Fibroblast of lung (primary cell): ENCODE measurements around the gene SUGCT. TPM values are rescaled to one million over a fixed set of nuclear protein-coding genes. Genes with fewer than 3 reads are reported as not detected.

Source experiments
- DNase-seq, 2 donors: peaks; one replicate each; pipeline versions ENCODE4 v3.0.0 to v3.0.0-alpha.2; 2010; ENCODE audit warnings: low read depth in 2 of 2
- H2AFZ ChIP-seq: 2 replicates; pipeline ENCODE4 v1.5.1; 2012; ENCODE audit warnings: low read length, control low read depth, inconsistent platforms
- H3K27ac ChIP-seq: 2 replicates; pipeline ENCODE4 v1.5.1; 2011; ENCODE audit warnings: low read length, control low read depth; ENCODE audit not compliant: insufficient read depth
- H3K27me3 ChIP-seq: 2 replicates; pipeline ENCODE4 v1.5.1; 2011; ENCODE audit warnings: mild to moderate bottlenecking, low read length; ENCODE audit not compliant: control insufficient read depth, insufficient read depth
- H3K36me3 ChIP-seq: 2 replicates; pipeline ENCODE4 v1.5.1; 2011; ENCODE audit warnings: low read length; ENCODE audit not compliant: control insufficient read depth, insufficient read depth
- H3K4me1 ChIP-seq: 2 replicates; pipeline ENCODE4 v1.5.1; 2011; ENCODE audit warnings: low read length; ENCODE audit not compliant: control insufficient read depth, insufficient read depth; ENCODE audit errors: extremely low read depth
- H3K4me2 ChIP-seq: 2 replicates; pipeline ENCODE4 v1.5.1; 2011; ENCODE audit warnings: low read length, control low read depth; ENCODE audit not compliant: insufficient read depth; ENCODE audit errors: extremely low read depth
- H3K4me3 ChIP-seq, 4 experiments: fragments of 200-600 bp in 1 of 4; sonication (generic) in 1 of 4; replicated peaks in 1 of 4; 2 replicates each; pipeline ENCODE4 v1.5.1; 2011 to 2016; ENCODE audit warnings: low read length in 4 of 4, low read depth in 3 of 4, mild to moderate bottlenecking in 3 of 4, control low read depth in 2 of 4, inconsistent platforms in 1 of 4, mixed read lengths in 1 of 4; ENCODE audit not compliant: insufficient read depth in 1 of 4; ENCODE audit errors: control extremely low read depth in 1 of 4
- H3K79me2 ChIP-seq: 2 replicates; pipeline ENCODE4 v1.5.1; 2012; ENCODE audit warnings: mild to moderate bottlenecking, low read length, inconsistent platforms; ENCODE audit not compliant: control insufficient read depth, insufficient read depth
- H3K9ac ChIP-seq: 2 replicates; pipeline ENCODE4 v1.5.1; 2011; ENCODE audit warnings: mild to moderate bottlenecking, low read length, control low read depth; ENCODE audit not compliant: insufficient read depth
- H3K9me3 ChIP-seq: 2 replicates; pipeline ENCODE4 v1.5.1; 2012; ENCODE audit warnings: low read depth, low read length; ENCODE audit not compliant: control insufficient read depth, insufficient read depth
- H4K20me1 ChIP-seq: 2 replicates; pipeline ENCODE4 v1.5.1; 2011; ENCODE audit warnings: low read length; ENCODE audit not compliant: control insufficient read depth, insufficient read depth; ENCODE audit errors: extremely low read depth
- CTCF ChIP-seq, 2 donors: IDR thresholded peaks in 1 of 2; conservative IDR thresholded peaks in 1 of 2; 1 replicate in 1 of 2; 2 replicates in 1 of 2; pipeline ENCODE4 v1.5.1; 2011 to 2012; ENCODE audit warnings: low read length in 2 of 2, control low read depth in 1 of 2, inconsistent platforms in 1 of 2, low read depth in 1 of 2, mild to moderate bottlenecking in 1 of 2
- EZH2 ChIP-seq: IDR thresholded peaks from 2 replicates; pipeline ENCODE4 v1.5.1; 2012; ENCODE audit warnings: low read length, control low read depth, mild to moderate bottlenecking; ENCODE audit errors: missing control alignments
- polyA plus RNA-seq, 2 donors: library from polyadenylated mRNA; depleted of rRNA in 1 of 2; stranded (reverse) in 1 of 2; unstranded in 1 of 2; fragments of >200 nt; gene quantifications; 2 replicates each; pipeline ENCODE4 v1.2.1, GENCODE V29; 2011 to 2012; ENCODE audit warnings: missing spikeins in 1 of 2
- total RNA-seq: library from RNA; depleted of rRNA; stranded (reverse); fragments of >200 nt; gene quantifications from 2 replicates; pipeline ENCODE4 v1.2.1, GENCODE V29; 2014

SUGCT gene
- total and polyA plus RNA-seq, 2 donors (not counting 1 experiment from before 2014, with no cell fraction given): 8.4 to 16.5 TPM

- Histone ChIP-seq H3K27ac (no peak overlapping the region), H3K9ac (no peak overlapping the region), H3K4me2 (peak overlapping the region; percentile 74)
Observed at GRCh38 chr7:40470817-40471216, 336.0 kb downstream of the SUGCT start.

GRCh38 chr7:40471891-40472290 is 337.1 kb downstream of the SUGCT start:
- Histone ChIP-seq H3K79me2 (no peaks in the 10 kb centered on the region), H3K4me1 (peaks cover 8% of the 10 kb centered on the region), H3K4me2 (no peak overlapping the region), H3K36me3 (no peaks in the 10 kb centered on the region), H4K20me1 (no peaks in the 10 kb centered on the region), H3K4me3 (no peak overlapping the region), H3K27ac (no peak overlapping the region), H2AFZ (no peak overlapping the region), H3K9ac (no peak overlapping the region), H3K27me3 (no peaks in the 10 kb centered on the region), H3K9me3 (no peaks in the 10 kb centered on the region)
- DNase-seq: no peak
- TF ChIP-seq EZH2 (no peak), CTCF (conservative IDR thresholded peaks at IDR 0.05 in 1 of 2, IDR thresholded peaks at IDR 0.05 in 1 of 2; ENCODE audit: low read depth in 1 of 2, low read length in 2 of 2) (no peak)

More at GRCh38 chr7:40470817-40471216, 336.0 kb downstream of the SUGCT start:
- no peaks in the 10 kb centered on the region for H3K36me3 ChIP-seq
- H3K9me3 ChIP-seq: no peaks in the 10 kb centered on the region
- H3K27me3 ChIP-seq: no peaks in the 10 kb centered on the region
- H3K79me2 ChIP-seq: no peaks in the 10 kb centered on the region
- no peak overlapping the region for H2AFZ ChIP-seq
- H4K20me1 ChIP-seq: no peaks in the 10 kb centered on the region
- TF ChIP-seq CTCF (conservative IDR thresholded peaks at IDR 0.05 in 1 of 2, IDR thresholded peaks at IDR 0.05 in 1 of 2; ENCODE audit: low read depth in 1 of 2, low read length in 2 of 2) (no peak), EZH2 (no peak)
- peak in 1 of 2 donors; percentile 69 for DNase-seq
- peaks cover 8% of the 10 kb centered on the region for H3K4me1 ChIP-seq
- H3K4me3 ChIP-seq: peak overlapping the region in 2 of 4 experiments; percentile 30 to 48

GRCh38 chr7:40474790-40475680 is 340.2 kb downstream of the SUGCT start:
- no peak for DNase-seq
- Histone ChIP-seq H3K4me1 (peaks cover 5% of the 10 kb centered on the region), H3K79me2 (no peaks in the 10 kb centered on the region), H3K4me2 (no peak overlapping the region), H3K27me3 (no peaks in the 10 kb centered on the region), H3K27ac (no peak overlapping the region), H2AFZ (no peak overlapping the region), H3K36me3 (no peaks in the 10 kb centered on the region), H3K9me3 (no peaks in the 10 kb centered on the region), H4K20me1 (no peaks in the 10 kb centered on the region), H3K4me3 (no peak overlapping the region), H3K9ac (no peak overlapping the region)
- no peak for TF ChIP-seq EZH2
- TF ChIP-seq CTCF (conservative IDR thresholded peaks at IDR 0.05 in 1 of 2, IDR thresholded peaks at IDR 0.05 in 1 of 2; ENCODE audit: low read depth in 1 of 2, low read length in 2 of 2): no peak
